ENCODE data around the gene CYSLTR1.
"Not testable (repeated sequence)": the region's sequence is repeated elsewhere in the genome, so short reads cannot be mapped to it uniquely, and the experiment has no call there.

CYSLTR1 gene

GRCh38 chrX:78327370-78328086, at the start of gene CYSLTR1:
Gene CYSLTR1, minus strand, starts transcription at chrX:78327611. Its CDS starts 53,865 bp downstream, at chrX:78273746.
- DNase-seq (ENCODE audit: low read depth in 2 of 2), result no peak

- no peak for DNase-seq (ENCODE audit: low read depth in 2 of 2)
These were observed 49.8 kb upstream of the CYSLTR1 start for GRCh38 chrX:78377186-78377585.

GRCh38 chrX:78375894-78376293, 48.5 kb upstream of the CYSLTR1 start:
- no peak for DNase-seq (ENCODE audit: low read depth in 2 of 2)

- no peak for DNase-seq (ENCODE audit: low read depth in 2 of 2)
These were observed 39.2 kb upstream of the CYSLTR1 start for GRCh38 chrX:78366576-78366975.

GRCh38 chrX:78357342-78358055, 30.1 kb upstream of the CYSLTR1 start:
- no peak for DNase-seq (ENCODE audit: low read depth in 2 of 2)

- DNase-seq (ENCODE audit: low read depth in 2 of 2), result no peak
These were observed 6.1 kb upstream of the CYSLTR1 start for GRCh38 chrX:78333521-78333920.

- no peak for DNase-seq (ENCODE audit: low read depth in 2 of 2)
These were observed 4.3 kb upstream of the CYSLTR1 start for GRCh38 chrX:78331708-78332107.

GRCh38 chrX:78330540-78330939, 3.1 kb upstream of the CYSLTR1 start:
- no peak for DNase-seq (ENCODE audit: low read depth in 2 of 2)

- no peak for DNase-seq (ENCODE audit: low read depth in 2 of 2)
These were observed 2.7 kb upstream of the CYSLTR1 start for GRCh38 chrX:78330068-78330467.

- DNase-seq (ENCODE audit: low read depth in 2 of 2), result no peak
These were observed 2.1 kb upstream of the CYSLTR1 start for GRCh38 chrX:78329486-78329885.

GRCh38 chrX:78326401-78326800, 1.0 kb downstream of the CYSLTR1 start:
- no peak for DNase-seq (ENCODE audit: low read depth in 2 of 2)

- no peak for DNase-seq (ENCODE audit: low read depth in 2 of 2)
These were observed 4.5 kb downstream of the CYSLTR1 start for GRCh38 chrX:78322863-78323262.

GRCh38 chrX:78321809-78322208, 5.6 kb downstream of the CYSLTR1 start:
- DNase-seq (ENCODE audit: low read depth in 2 of 2), result no peak

GRCh38 chrX:78316265-78316664, 11.1 kb downstream of the CYSLTR1 start:
- DNase-seq (ENCODE audit: low read depth in 2 of 2), result no peak

GRCh38 chrX:78315745-78316144, 11.7 kb downstream of the CYSLTR1 start:
- DNase-seq (ENCODE audit: low read depth in 2 of 2), result no peak

GRCh38 chrX:78314561-78314960, 12.8 kb downstream of the CYSLTR1 start:
- DNase-seq (ENCODE audit: low read depth in 2 of 2), result no peak

GRCh38 chrX:78313526-78313925, 13.9 kb downstream of the CYSLTR1 start:
- DNase-seq (ENCODE audit: low read depth in 2 of 2), result no peak

GRCh38 chrX:78307665-78308064, 19.7 kb downstream of the CYSLTR1 start:
- DNase-seq (ENCODE audit: low read depth in 2 of 2), result no peak

- no peak for DNase-seq (ENCODE audit: low read depth in 2 of 2)
These were observed 24.3 kb downstream of the CYSLTR1 start for GRCh38 chrX:78303086-78303485.

GRCh38 chrX:78300933-78301332, 26.5 kb downstream of the CYSLTR1 start:
- DNase-seq (ENCODE audit: low read depth in 2 of 2), result not testable (repeated sequence)

GRCh38 chrX:78283511-78283910, 43.9 kb downstream of the CYSLTR1 start:
- no peak for DNase-seq (ENCODE audit: low read depth in 2 of 2)

GRCh38 chrX:78237127-78237526, 90.3 kb downstream of the CYSLTR1 start:
- no peak for DNase-seq (ENCODE audit: low read depth in 2 of 2)

- DNase-seq (ENCODE audit: low read depth in 2 of 2), result not testable (repeated sequence)
These were observed 101.4 kb downstream of the CYSLTR1 start for GRCh38 chrX:78226047-78226446.
